Uterus (tissue), 2 donors: Measurements from ENCODE around the gene PPP1R26.

Experiments used
- POLR2A ChIP-seq, 2 donors: fragments of 450-650 bp; IDR thresholded peaks; one replicate each; pipeline ENCODE4 v1.6.1; 2016; ENCODE audit warnings: antibody characterized with exemption in 2 of 2, mild to moderate bottlenecking in 1 of 2, moderate library complexity in 1 of 2
- TF ChIP-seq, protein P1 (sequence below), 4 experiments: fragments of 200-600 bp in 2 of 4; fragments of 450-650 bp in 2 of 4; sonication (generic) in 2 of 4; IDR thresholded peaks; one replicate each; pipeline ENCODE4 v1.5.1; 2016 to 2019; ENCODE audit warnings: antibody characterized with exemption in 4 of 4, mild to moderate bottlenecking in 2 of 4, moderate library complexity in 1 of 4

GRCh38 chr9:135442075-135442474 lies 37.5 kb upstream of the PPP1R26 start:
- TF ChIP-seq, protein P1, sequence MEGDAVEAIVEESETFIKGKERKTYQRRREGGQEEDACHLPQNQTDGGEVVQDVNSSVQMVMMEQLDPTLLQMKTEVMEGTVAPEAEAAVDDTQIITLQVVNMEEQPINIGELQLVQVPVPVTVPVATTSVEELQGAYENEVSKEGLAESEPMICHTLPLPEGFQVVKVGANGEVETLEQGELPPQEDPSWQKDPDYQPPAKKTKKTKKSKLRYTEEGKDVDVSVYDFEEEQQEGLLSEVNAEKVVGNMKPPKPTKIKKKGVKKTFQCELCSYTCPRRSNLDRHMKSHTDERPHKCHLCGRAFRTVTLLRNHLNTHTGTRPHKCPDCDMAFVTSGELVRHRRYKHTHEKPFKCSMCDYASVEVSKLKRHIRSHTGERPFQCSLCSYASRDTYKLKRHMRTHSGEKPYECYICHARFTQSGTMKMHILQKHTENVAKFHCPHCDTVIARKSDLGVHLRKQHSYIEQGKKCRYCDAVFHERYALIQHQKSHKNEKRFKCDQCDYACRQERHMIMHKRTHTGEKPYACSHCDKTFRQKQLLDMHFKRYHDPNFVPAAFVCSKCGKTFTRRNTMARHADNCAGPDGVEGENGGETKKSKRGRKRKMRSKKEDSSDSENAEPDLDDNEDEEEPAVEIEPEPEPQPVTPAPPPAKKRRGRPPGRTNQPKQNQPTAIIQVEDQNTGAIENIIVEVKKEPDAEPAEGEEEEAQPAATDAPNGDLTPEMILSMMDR (IDR thresholded peaks at IDR 0.05): no peak
- TF ChIP-seq POLR2A (IDR thresholded peaks at IDR 0.05): no peak
